Measurements from ENCODE around the gene ICE2. TPM values are rescaled to one million over a fixed set of nuclear protein-coding genes. Genes with fewer than 3 reads are reported as not detected.
A peak's percentile ranks its signal among the peaks of the same experiment; 100 is the strongest.

ICE2 gene
- total RNA-seq, 1 donor from 2014 or later, result 41.8 TPM

GRCh38 chr15:60494108-60494507 is 15.2 kb upstream of the ICE2 start:
- no peak for DNase-seq (ENCODE audit: extremely low read depth, low read depth, low spot score)

GRCh38 chr15:60493166-60493565 is 14.2 kb upstream of the ICE2 start:
- no peak for DNase-seq (ENCODE audit: extremely low read depth, low read depth, low spot score)

GRCh38 chr15:60486742-60487141 is 7.8 kb upstream of the ICE2 start:
- DNase-seq (ENCODE audit: extremely low read depth, low read depth, low spot score), result no peak

GRCh38 chr15:60485365-60486055 is 6.6 kb upstream of the ICE2 start:
- no peak for DNase-seq (ENCODE audit: extremely low read depth, low read depth, low spot score)

GRCh38 chr15:60483042-60483441 is 4.1 kb upstream of the ICE2 start:
- DNase-seq (ENCODE audit: extremely low read depth, low read depth, low spot score), result no peak

GRCh38 chr15:60480888-60481287 is 1.9 kb upstream of the ICE2 start:
- no peak for DNase-seq (ENCODE audit: extremely low read depth, low read depth, low spot score)

- no peak for DNase-seq (ENCODE audit: extremely low read depth, low read depth, low spot score)
These were observed 1.2 kb upstream of the ICE2 start for GRCh38 chr15:60480149-60480548.

- no peak for DNase-seq (ENCODE audit: extremely low read depth, low read depth, low spot score)
These were observed 594 bp upstream of the ICE2 start for GRCh38 chr15:60479361-60480110.

- DNase-seq (ENCODE audit: extremely low read depth, low read depth, low spot score), result peak; percentile 25
These were observed 901 bp downstream of the ICE2 start for GRCh38 chr15:60477916-60478565.

- DNase-seq (ENCODE audit: extremely low read depth, low read depth, low spot score), result no peak
These were observed 1.8 kb downstream of the ICE2 start for GRCh38 chr15:60477164-60477563.

GRCh38 chr15:60476713-60477112 is 2.2 kb downstream of the ICE2 start:
- DNase-seq (ENCODE audit: extremely low read depth, low read depth, low spot score), result no peak

GRCh38 chr15:60473135-60473534 is 5.8 kb downstream of the ICE2 start:
- no peak for DNase-seq (ENCODE audit: extremely low read depth, low read depth, low spot score)

- no peak for DNase-seq (ENCODE audit: extremely low read depth, low read depth, low spot score)
These were observed 7.6 kb downstream of the ICE2 start for GRCh38 chr15:60471314-60471713.

- no peak for DNase-seq (ENCODE audit: extremely low read depth, low read depth, low spot score)
These were observed 8.9 kb downstream of the ICE2 start for GRCh38 chr15:60469893-60470641.

- DNase-seq (ENCODE audit: extremely low read depth, low read depth, low spot score), result peak; percentile 61
These were observed 13.9 kb downstream of the ICE2 start for GRCh38 chr15:60464836-60465630.

- DNase-seq (ENCODE audit: extremely low read depth, low read depth, low spot score), result no peak
These were observed 16.9 kb downstream of the ICE2 start for GRCh38 chr15:60462027-60462426.

- no peak for DNase-seq (ENCODE audit: extremely low read depth, low read depth, low spot score)
These were observed 18.0 kb downstream of the ICE2 start for GRCh38 chr15:60460931-60461330.

- DNase-seq (ENCODE audit: extremely low read depth, low read depth, low spot score), result no peak
These were observed 20.2 kb downstream of the ICE2 start for GRCh38 chr15:60458721-60459120.

GRCh38 chr15:60457985-60458384 is 21.0 kb downstream of the ICE2 start:
- no peak for DNase-seq (ENCODE audit: extremely low read depth, low read depth, low spot score)

- DNase-seq (ENCODE audit: extremely low read depth, low read depth, low spot score), result no peak
These were observed 24.1 kb downstream of the ICE2 start for GRCh38 chr15:60454824-60455223.
